T-helper 2 cell treated with Interferon-gamma antibody and Interleukin-4, amounts not matched to agents 100 ng/mL and 5 ng/mL, for 36 hours (primary cell): ENCODE results near the gene CALY. TPM values are rescaled to one million over a fixed set of nuclear protein-coding genes. Genes with fewer than 3 reads are reported as not detected.

ENCODE experiments used
- intact Hi-C: fragments of 100-400 bp; cut with micrococcal nuclease; formaldehyde crosslinking; loops from one replicate; pipeline ENCODE4 v1.15.1; 2023
- total RNA-seq: library from RNA; stranded (reverse); gene quantifications from 2 replicates; pipeline ENCODE4 v1.2.3, GENCODE V29; 2022

Gene CALY
- total RNA-seq, 1 donor from 2014 or later: not detected

- intact Hi-C loops: no loop called here
Measured at GRCh38 chr10:133292919-133293809, 43.5 kb downstream of the CALY start.

GRCh38 chr10:133289761-133290160 is 46.9 kb downstream of the CALY start:
- intact Hi-C loops: no loop called here

GRCh38 chr10:133287832-133288500 is 48.7 kb downstream of the CALY start:
- intact Hi-C loops: no loop called here

DNA sequence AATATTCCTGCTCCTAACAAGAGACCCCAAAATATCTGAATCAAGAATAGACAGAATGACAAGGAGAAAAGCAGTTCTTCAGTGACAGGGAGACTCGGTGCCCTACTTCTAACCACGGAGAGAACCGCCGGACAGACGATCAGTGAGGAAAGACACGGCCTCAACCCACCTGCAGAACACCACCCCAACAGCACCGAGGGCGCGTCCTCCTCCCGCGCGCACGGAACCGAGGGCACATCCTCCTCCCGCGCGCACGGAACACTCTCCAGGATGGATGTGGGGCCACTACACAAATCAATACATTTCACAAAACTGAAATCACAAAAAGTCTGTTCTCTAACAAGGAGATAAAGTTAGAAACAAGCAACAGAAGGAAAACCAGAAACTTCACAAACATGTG is 50.3 kb downstream of the CALY start:
- intact Hi-C loops: no loop called here

DNA sequence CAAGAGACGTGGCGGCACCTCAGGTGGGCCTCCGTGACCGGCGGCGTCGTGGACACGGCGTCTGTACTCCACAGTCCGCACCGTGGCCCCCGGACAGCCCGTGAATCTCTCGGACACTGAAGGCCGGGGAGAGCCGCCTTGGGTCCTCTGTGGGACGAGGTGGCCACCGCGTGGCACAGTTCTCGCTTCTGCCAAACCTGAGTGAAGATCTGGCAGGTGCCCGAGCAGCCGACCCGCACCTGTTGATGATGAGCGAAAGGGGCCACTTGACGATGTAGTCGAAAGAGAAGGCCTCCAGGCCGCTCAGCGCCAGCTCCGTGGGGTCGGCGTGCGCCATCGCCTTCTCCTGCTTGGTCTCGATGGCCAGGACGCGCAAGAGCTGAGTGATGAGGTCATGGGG is 51.5 kb downstream of the CALY start:
- intact Hi-C loops: no loop called here

DNA sequence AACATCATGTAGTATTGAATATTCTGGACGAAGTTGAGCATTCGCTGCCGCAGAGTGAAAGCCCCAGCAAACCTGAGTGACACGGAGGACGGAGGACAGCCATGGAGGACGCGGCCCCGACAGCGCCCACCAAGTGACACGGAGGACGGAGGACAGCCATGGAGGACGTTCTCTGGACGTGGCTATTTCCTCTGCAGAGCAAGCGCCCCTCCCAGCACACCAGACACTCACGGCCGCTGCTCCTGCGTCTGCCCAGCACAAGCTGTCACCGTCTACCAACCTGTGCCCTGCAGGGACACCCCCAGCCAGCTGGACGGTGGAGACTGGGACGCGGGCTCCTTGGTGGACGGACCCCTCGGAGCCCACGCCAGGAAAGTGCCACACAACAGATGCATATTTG is 52.8 kb downstream of the CALY start:
- intact Hi-C loops: no loop called here

- intact Hi-C loops: no loop called here
Measured at GRCh38 chr10:133282846-133283390, 53.8 kb downstream of the CALY start.

DNA sequence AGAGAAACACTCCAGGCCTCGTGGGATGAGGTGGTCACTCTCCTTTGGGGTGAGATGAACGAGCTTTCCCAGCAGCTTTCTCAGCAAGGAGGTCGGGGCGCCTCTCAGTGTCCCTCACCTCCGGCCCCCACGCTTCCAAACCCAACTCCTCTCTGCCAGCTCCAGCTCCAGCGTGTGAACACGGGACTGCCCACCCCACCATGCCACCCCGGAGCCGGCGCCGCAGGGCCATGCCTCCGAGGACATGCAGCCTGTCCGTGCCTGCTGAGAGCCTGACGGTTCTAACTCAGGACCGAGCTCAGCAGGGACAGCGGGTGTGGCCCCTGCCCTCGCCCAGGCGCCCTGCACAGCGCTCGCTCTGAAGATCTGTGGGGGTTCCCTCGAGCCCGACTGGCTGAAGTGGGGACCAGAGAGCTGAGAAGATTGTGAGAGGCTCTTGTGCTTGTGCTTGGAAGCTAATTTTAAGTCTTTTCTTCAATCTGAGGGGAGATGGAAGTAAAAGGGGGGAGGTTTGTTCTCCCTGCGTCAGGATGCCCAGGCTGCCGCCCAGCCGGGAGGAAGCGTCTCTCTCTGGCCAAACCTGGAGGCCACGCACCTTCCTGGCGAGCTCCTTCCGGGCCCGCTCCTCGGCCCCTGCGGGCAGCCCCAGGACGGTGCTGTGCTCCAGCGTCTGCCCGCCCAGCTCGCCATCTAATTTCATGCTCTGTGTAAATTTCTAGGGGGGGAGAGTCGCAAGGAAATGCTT is 54.9 kb downstream of the CALY start:
- intact Hi-C loops: no loop called here

- intact Hi-C loops: no loop called here
Measured at GRCh38 chr10:133281084-133281483, 55.6 kb downstream of the CALY start.

DNA sequence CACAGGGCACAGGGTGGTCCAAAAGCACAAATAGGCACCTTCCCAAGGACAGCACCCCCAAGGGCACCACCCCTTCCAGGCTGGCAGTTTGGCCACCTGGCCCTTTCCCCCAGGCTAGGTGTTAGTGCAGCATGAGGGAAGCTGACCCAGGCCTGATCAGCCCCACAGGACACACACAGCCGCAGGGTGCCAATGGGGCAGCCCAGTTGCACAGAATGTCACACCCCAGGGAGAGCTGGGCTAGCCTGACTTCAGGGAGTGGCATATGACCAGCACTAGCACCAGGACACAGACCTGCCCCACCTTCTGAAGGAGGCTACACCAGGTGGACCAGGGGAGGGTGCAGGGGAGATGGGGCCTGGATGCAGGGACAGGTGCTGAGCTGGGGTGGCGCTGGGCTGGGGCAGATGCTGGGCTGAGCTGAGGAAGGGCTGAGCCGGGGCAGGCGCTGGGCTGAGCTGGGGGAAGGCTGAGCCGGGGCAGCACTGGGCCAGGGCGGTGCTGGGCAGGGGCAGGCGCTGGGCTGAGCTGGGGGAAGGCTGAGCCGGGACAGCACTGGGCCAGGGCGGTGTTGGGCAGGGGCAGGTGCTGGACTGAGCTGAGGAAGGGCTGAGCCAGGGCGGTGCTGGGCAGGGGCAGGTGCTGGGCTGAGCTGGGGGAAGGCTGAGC is 56.2 kb downstream of the CALY start:
- intact Hi-C loops: no loop called here

DNA sequence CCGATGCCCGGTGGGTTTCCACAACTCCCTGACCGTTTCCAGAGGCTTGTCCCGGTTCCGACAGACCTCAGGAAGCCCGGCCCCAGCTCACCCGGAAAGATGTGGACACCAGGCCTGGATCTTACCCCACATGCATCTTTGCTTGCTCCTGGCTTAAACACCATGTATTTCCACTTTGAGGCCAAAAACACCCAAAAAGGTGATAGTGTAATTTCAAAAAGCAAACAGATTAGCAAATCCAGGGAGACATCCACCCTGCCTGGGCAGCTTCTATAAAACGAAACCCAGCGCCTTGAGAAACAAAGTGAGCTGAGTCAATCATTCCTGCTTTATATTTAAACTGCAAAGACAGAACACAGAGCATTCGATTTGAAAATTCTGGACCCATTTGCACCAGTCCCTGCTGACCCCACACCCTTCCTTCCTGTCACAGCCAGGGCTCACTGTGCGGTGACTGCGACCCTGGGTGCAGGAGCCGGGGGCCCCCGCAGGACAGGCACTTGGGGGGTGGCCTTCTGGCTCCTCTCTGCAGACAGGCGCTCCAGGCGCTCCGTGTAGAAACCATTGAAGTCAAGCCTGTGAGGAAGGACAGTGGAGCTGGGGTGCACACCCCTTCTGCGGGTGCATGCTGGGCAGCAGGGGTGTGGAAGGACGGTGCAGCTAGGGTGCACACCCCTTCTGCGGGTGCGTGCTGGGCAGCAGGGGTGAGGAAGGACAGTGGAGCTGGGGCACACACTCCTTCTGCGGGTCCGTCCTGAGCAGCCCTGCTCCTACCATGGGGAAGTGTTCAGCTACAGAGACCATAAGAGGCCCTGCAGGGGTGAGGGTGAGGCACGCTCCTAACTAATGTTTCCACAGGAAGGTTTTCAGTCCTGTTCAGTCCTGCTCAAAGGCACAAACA is 57.1 kb downstream of the CALY start:
- intact Hi-C loops: loop anchor here (10.0 kb wide), 1 partner anchor 135 kb away; no protein-coding TSS in a partner anchor

GRCh38 chr10:133278577-133279265 is 58.0 kb downstream of the CALY start:
- intact Hi-C loops: loop anchor here (10.0 kb wide), 1 partner anchor 134 kb away; no protein-coding TSS in a partner anchor

DNA sequence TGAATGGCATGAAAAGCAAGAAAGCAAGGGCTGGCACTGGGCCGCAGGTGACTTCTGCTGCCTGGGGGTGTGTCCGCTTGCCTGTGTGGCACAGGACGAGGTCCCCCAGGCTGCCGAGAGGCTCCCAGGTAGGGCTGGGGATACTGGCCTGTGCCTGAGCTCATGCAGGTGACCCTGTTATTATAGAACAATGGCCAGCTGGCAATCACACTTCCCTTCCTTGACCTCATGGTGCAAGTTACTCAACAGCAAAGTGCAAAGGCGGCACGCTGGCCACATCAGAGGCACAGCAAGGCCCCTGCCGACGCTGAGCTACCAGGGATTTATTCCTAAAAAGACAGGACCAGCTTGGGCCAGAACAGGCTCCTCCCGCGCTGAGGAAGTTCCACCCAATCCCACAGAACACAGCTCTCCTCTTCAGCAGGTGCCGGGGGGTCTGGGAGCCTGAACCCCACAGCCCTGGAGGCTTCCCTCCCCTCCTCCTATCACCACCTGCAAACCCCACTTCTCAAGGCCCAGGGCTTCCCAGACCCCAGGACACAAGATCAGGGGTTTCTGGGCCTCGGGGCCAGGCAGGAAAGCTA is 58.6 kb downstream of the CALY start:
- intact Hi-C loops: loop anchor here (10.0 kb wide), 1 partner anchor 133 kb away; no protein-coding TSS in a partner anchor

DNA sequence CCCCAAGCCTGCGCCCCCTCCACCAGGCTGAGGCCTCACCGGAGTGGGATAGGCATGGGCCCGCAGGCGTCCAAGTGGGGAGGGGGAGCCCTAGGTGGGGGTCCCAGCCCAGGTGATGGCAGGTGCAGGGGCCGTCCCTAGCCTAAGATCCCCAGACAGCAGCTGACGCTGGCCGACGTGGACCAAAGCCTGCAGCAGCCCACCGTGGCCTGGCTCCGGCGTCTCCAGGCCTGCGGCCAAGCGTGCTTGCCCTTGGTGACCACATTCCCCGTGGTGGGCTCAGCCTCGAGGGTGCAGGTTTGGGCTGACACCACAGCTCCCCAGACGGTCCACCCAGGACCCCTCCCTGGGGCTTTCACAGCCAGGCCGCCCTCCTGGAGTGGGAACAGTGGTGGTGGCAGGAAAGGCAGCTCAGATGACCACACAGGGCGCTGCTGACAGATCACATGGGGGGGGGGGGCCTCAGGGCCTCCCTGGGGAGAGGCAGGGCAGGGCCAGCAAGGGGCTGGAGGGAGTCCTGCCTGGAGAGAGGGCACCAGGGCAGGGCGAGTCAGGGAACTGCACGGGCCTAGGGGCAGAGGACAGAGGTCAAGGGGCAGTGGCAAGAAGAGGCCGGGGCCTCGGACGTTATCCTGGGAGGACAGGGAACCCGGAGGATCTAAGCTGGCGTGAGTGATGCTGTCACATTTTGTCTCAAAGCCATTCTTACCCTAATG is 59.3 kb downstream of the CALY start:
- intact Hi-C loops: loop anchor here (10.0 kb wide), 1 partner anchor 133 kb away; no protein-coding TSS in a partner anchor

- intact Hi-C loops: loop anchor here (1.0 to 10.0 kb wide), 2 partner anchors 102 to 132 kb away; no protein-coding TSS in a partner anchor
Measured at GRCh38 chr10:133276435-133277201, 60.1 kb downstream of the CALY start, which contains the start of gene ADAM8. ADAM8 (minus strand) TSS chr10:133276868; CDS start chr10:133276817, 51 bp downstream.

DNA sequence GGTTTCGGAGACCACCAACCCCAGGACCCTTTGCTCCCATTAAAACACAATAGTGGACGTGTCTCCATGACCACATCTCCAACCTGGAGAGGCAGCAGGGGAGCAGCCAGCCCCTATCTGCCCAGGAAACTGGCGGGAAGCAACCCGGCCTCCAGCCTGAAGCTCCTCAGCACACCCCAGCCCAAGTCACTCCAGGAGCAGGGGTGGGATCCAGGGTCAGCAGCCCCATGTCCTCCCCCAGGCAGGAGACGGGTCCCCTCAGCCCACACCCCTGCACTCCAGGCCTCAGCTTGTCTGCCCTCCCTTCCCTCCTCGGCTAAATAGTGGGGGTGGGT is 60.6 kb downstream of the CALY start:
- intact Hi-C loops: loop anchor here (1.0 to 10.0 kb wide), 2 partner anchors 102 to 131 kb away; no protein-coding TSS in a partner anchor

GRCh38 chr10:133275684-133276092 is 61.0 kb downstream of the CALY start:
- intact Hi-C loops: loop anchor here (1.0 to 10.0 kb wide), 5 partner anchors 11 to 131 kb away; partner anchors contain the start of genes TUBGCP2 and ZNF511
